ENCODE measurements around the gene SIGLEC1.
A peak's percentile ranks its signal among the peaks of the same experiment; 100 is the strongest.

SIGLEC1 gene

DNA sequence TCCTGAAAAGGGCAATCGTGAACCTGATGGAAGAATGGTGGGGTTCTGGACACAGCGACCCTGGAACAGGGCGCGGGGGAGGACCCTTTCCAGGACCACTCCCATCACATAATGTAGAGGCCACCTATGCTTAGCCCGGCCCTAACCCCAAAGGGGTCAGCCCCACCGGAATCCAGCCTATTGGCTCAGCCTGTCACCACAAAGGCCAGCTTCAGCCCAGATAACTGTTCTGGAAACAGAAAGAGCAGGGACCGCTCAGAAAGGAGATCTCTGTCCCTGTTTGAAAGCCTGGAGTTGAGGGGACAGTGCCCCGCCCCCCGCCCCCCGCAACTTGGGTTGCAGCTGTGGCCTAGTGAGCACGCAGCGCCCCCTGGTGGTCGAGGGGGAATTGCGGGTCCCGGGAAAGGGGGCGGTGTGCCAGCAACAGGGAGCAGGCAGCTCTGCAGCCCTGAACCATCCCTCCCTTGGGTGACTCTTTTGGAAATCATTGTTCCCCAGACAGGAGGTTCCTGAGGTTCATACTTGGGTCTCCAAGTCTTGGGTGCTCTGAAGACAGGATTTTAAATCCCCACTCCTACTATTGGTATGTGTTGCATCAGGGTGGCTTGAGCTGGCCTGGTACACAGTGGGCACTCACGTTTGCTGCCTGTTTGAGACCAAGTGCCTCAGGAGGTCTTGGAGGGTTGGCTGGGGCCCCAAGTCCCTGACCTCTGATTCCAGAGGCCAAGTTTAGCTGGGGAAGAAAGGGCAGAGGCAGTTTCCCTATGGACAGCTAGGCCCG lies 1.5 kb downstream of the SIGLEC1 start:
- WGBS (ENCODE audit: insufficient coverage, insufficient read length), result no CpG with 5 or more reads among the region's 18 CpGs
- DNase-seq (ENCODE audit: low read depth, low spot score), result peak; percentile 43

DNA sequence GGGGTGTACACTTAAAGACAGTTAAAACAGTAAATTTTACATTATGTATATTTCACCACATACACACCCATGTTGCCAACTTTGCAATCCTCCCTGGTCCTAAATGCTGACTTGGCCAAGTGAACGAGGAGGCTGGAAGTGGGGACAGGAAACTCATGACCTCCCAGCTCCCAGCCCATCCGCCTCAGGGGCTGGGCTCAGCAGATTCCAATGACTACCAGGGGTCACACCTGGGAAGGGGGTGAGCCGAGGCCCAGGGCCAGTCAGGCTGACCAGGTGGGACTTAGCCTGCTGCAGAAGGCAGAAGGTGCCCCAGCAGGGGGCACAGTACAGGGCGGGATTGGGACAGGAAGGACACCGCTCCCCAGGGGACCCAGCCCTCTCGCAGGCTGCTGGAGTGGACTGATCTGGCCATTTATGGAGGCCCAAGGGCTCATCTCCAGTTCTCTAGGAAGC lies 2.4 kb downstream of the SIGLEC1 start:
- H3K9me3 ChIP-seq (ENCODE audit: control insufficient read depth, insufficient read depth, low read length), result no peaks in the 10 kb centered on the region
- no peak overlapping the region for H3K4me3 ChIP-seq (ENCODE audit: low read length)
- no peak overlapping the region for H3K27ac ChIP-seq (ENCODE audit: low read length)
- no peaks in the 10 kb centered on the region for H3K36me3 ChIP-seq (ENCODE audit: control insufficient read depth, insufficient read depth, low read length)
- no peaks in the 10 kb centered on the region for H3K4me1 ChIP-seq (ENCODE audit: control insufficient read depth, insufficient read depth, low read length)
- no peak for DNase-seq (ENCODE audit: low read depth, low spot score)
- H3K27me3 ChIP-seq (ENCODE audit: control insufficient read depth, insufficient read depth, low read length), result no peaks in the 10 kb centered on the region
- WGBS (ENCODE audit: insufficient coverage, insufficient read length), result no CpG with 5 or more reads among the region's 6 CpGs

More for the DNA sequence above, 1.5 kb downstream of the SIGLEC1 start:
- no peak overlapping the region for H3K27ac ChIP-seq (ENCODE audit: low read length)
- no peaks in the 10 kb centered on the region for H3K9me3 ChIP-seq (ENCODE audit: control insufficient read depth, insufficient read depth, low read length)
- no peaks in the 10 kb centered on the region for H3K4me1 ChIP-seq (ENCODE audit: control insufficient read depth, insufficient read depth, low read length)
- H3K36me3 ChIP-seq (ENCODE audit: control insufficient read depth, insufficient read depth, low read length), result no peaks in the 10 kb centered on the region
- no peaks in the 10 kb centered on the region for H3K27me3 ChIP-seq (ENCODE audit: control insufficient read depth, insufficient read depth, low read length)
- no peak overlapping the region for H3K4me3 ChIP-seq (ENCODE audit: low read length)

DNA sequence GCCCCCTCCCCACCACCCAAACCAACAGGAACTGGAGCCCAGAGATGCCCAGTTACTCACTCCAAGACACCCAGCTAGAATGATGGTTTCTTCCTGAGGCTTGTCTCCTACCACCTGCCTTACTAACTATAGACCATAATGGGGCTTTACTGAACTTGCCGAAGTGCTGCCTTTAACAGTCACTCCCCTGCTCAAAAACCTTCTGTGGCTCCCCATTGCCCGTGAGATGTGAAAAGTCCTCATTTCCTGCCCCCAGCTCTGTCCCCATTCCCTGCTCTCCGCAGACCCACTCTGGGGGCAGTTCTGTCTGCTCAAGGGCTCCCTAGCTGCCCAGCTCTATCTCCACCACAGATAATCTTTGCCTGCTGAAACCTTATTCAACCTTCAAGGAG lies 4.9 kb downstream of the SIGLEC1 start:
- Histone ChIP-seq H3K9me3 (ENCODE audit: control insufficient read depth, insufficient read depth, low read length) (no peaks in the 10 kb centered on the region), H3K36me3 (ENCODE audit: control insufficient read depth, insufficient read depth, low read length) (no peaks in the 10 kb centered on the region)
- WGBS (ENCODE audit: insufficient coverage, insufficient read length), result no CpG with 5 or more reads among the region's 3 CpGs

DNA sequence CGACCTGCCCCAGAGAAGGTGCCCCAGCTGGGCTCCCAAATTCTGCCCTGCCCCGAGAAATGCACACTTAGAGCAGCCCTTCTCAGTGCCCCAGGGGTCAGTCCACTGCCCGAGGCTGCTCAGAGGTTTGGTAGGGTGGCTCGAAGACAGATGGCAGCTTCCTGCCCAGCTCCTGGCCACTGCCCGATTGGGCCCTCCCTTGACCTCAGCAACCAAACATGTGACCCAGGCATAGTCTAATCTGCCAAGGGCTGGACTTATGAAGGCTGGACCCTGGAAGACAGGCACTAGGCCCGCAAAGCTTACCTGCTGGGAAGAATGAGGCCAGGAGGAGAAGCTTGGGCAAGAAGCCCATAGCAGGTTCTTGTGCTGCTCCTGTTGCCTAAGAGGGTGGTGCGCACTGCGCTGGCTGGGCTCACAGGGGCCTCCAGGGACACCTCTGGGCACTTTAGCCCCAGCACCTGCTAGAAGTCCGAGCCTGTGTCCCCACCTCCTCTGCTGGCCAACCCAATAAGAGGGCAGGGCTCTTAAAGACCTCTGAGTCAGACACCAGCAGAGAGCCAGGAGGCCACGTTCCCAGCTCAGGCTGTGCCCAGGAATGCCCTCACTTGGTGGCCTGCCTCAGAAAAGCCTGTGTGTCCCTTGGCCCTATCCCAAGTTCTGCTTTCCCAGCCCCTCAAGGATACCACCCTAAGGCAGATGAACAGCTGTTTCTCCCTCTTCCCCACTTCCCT lies 5.5 kb downstream of the SIGLEC1 start:
- H3K4me1 ChIP-seq (ENCODE audit: control insufficient read depth, insufficient read depth, low read length), result no peaks in the 10 kb centered on the region
- no peaks in the 10 kb centered on the region for H3K9me3 ChIP-seq (ENCODE audit: control insufficient read depth, insufficient read depth, low read length)
- H3K27ac ChIP-seq (ENCODE audit: low read length), result no peak overlapping the region
- DNase-seq (ENCODE audit: low read depth, low spot score), result no peak
- no peaks in the 10 kb centered on the region for H3K27me3 ChIP-seq (ENCODE audit: control insufficient read depth, insufficient read depth, low read length)
- H3K4me3 ChIP-seq (ENCODE audit: low read length), result no peak overlapping the region
- no peaks in the 10 kb centered on the region for H3K36me3 ChIP-seq (ENCODE audit: control insufficient read depth, insufficient read depth, low read length)
- WGBS (ENCODE audit: insufficient coverage, insufficient read length), result no CpG with 5 or more reads among the region's 10 CpGs

More for the DNA sequence above, 4.9 kb downstream of the SIGLEC1 start:
- no peak for DNase-seq (ENCODE audit: low read depth, low spot score)
- Histone ChIP-seq H3K27ac (ENCODE audit: low read length) (no peak overlapping the region), H3K27me3 (ENCODE audit: control insufficient read depth, insufficient read depth, low read length) (no peaks in the 10 kb centered on the region), H3K4me1 (ENCODE audit: control insufficient read depth, insufficient read depth, low read length) (no peaks in the 10 kb centered on the region), H3K4me3 (ENCODE audit: low read length) (no peak overlapping the region)

DNA sequence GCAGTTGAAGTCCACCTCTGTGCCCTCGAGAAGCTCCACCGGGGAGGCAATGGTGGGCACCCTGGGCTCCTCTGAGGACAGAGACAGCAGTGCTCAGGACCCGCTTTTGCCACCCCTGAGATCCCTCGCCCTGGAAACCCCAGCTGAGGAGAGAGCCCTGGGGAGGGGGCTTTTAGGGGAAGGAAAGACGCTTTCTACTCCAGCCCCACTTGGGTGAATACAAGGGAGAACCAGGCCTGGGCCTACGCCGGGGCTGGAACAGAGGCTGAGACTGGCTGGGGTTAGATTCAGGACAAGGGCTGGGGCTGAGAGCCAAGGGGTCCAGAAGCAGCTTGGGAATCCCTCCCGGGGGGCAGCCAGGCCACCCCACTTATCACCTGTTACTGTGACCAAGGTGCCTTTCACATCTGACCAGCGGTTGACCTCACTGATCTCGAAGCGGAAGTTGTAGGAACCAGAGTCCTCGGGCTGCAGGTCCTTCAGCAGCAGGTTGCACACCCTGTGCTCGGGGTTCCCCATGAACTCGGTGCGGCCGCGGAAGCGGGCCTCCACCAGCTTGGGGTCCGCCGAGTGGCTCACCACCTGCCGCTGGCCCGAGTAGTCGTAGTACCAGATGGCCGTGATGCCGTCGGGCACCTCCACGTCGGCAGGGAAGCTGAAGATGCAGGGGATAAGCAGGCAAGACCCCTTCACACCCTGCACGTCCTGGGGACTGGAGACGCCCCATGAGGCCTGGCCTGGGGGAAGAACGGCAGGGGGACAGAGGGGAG lies 6.2 kb downstream of the SIGLEC1 start:
- H3K4me1 ChIP-seq (ENCODE audit: control insufficient read depth, insufficient read depth, low read length), result no peaks in the 10 kb centered on the region
- H3K9me3 ChIP-seq (ENCODE audit: control insufficient read depth, insufficient read depth, low read length), result no peaks in the 10 kb centered on the region
- no CpG with 5 or more reads among the region's 31 CpGs for WGBS (ENCODE audit: insufficient coverage, insufficient read length)
- no peak overlapping the region for H3K4me3 ChIP-seq (ENCODE audit: low read length)
- no peaks in the 10 kb centered on the region for H3K27me3 ChIP-seq (ENCODE audit: control insufficient read depth, insufficient read depth, low read length)
- no peaks in the 10 kb centered on the region for H3K36me3 ChIP-seq (ENCODE audit: control insufficient read depth, insufficient read depth, low read length)
- no peak for DNase-seq (ENCODE audit: low read depth, low spot score)
- no peak overlapping the region for H3K27ac ChIP-seq (ENCODE audit: low read length)

DNA sequence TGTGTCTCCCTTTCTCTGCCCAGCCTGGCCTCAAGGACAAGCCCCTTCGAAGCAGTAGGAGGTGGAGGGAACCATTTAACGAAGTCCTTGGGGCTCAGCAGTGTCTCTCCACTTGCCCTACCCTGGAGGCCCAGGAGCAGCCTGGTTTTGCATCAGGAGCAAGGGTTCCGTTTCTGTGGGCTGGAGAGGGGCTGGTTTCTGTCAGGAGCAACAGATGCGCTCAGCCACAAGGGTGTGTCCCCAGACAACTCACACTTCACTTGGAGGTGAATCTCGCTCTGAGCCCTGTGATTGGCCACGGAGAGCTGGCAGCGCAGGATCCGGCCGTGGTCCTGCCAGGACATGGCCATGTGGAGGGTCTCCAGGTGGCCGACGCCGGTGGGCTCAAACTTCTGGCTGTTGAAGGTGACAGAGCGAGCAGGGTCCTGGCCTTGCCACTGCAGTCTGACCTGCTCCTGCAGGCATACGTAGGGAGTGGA lies 6.9 kb downstream of the SIGLEC1 start:
- Histone ChIP-seq H3K4me1 (ENCODE audit: control insufficient read depth, insufficient read depth, low read length) (no peaks in the 10 kb centered on the region), H3K36me3 (ENCODE audit: control insufficient read depth, insufficient read depth, low read length) (no peaks in the 10 kb centered on the region), H3K9me3 (ENCODE audit: control insufficient read depth, insufficient read depth, low read length) (no peaks in the 10 kb centered on the region), H3K27ac (ENCODE audit: low read length) (no peak overlapping the region), H3K27me3 (ENCODE audit: control insufficient read depth, insufficient read depth, low read length) (no peaks in the 10 kb centered on the region), H3K4me3 (ENCODE audit: low read length) (no peak overlapping the region)
- no peak for DNase-seq (ENCODE audit: low read depth, low spot score)
- WGBS (ENCODE audit: insufficient coverage, insufficient read length), result no CpG with 5 or more reads among the region's 14 CpGs

DNA sequence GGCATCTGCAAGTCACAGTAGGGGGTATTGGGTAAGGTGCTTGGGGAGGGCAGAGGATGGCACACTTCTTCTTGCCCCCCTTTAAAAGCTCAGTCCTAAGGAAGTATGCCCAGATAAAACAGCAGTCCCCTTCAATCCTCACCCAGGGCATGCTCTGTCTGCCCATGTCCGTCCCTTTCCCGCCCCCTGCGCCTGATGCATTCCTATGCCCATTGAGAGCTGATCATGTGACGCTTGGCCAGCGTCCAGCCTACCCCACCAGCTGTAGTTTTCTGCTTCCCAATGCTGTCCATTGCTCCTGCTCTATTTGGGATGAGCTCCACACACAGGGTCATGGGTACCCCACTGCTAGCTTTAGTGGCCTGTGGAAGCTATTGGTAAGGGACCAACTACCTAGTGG lies 8.3 kb downstream of the SIGLEC1 start:
- no peaks in the 10 kb centered on the region for H3K4me1 ChIP-seq (ENCODE audit: control insufficient read depth, insufficient read depth, low read length)
- DNase-seq (ENCODE audit: low read depth, low spot score), result no peak
- no peaks in the 10 kb centered on the region for H3K9me3 ChIP-seq (ENCODE audit: control insufficient read depth, insufficient read depth, low read length)
- no peaks in the 10 kb centered on the region for H3K36me3 ChIP-seq (ENCODE audit: control insufficient read depth, insufficient read depth, low read length)
- no peak overlapping the region for H3K4me3 ChIP-seq (ENCODE audit: low read length)
- no peaks in the 10 kb centered on the region for H3K27me3 ChIP-seq (ENCODE audit: control insufficient read depth, insufficient read depth, low read length)
- no peak overlapping the region for H3K27ac ChIP-seq (ENCODE audit: low read length)
- WGBS (ENCODE audit: insufficient coverage, insufficient read length), result no CpG with 5 or more reads among the region's 5 CpGs

DNA sequence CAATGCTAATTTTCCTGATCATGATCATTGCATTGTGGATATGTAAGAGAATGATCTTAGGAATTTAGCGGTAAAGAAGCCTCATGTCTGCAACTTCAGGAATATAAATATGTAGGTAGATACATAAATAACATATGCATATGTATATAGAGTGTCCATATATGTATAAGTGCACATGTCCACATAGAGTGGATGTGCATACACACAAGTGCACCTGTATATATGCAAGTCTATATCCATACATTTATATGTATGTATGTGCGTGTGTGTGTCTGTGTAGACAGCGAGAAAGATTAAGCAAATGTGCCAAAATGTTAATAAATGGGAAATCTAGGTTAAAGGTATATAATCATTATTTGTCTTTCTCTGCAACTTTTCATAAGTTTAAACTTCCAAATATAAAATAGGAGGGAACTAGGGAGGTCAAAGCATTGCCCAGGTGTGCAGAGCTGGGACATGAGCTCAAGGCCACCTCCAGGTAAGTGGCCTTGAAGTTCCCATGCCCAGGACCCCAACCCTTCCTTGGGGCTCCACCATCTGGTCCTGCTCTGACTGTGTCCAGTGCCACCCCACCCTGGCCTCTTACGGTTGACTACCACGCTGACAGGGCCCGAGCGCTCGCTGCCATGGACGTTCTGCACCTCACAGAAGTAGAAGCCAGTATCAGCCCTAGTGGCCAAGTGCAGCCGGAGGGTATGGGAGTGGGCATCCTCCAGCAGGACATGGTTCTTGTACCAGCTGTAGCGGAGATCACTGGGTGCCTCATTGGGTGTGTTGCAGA lies 9.6 kb downstream of the SIGLEC1 start:
- DNase-seq (ENCODE audit: low read depth, low spot score), result no peak
- H3K36me3 ChIP-seq (ENCODE audit: control insufficient read depth, insufficient read depth, low read length), result no peaks in the 10 kb centered on the region
- no peak overlapping the region for H3K4me3 ChIP-seq (ENCODE audit: low read length)
- H3K27me3 ChIP-seq (ENCODE audit: control insufficient read depth, insufficient read depth, low read length), result no peaks in the 10 kb centered on the region
- WGBS (ENCODE audit: insufficient coverage, insufficient read length), result no CpG with 5 or more reads among the region's 11 CpGs
- no peak overlapping the region for H3K27ac ChIP-seq (ENCODE audit: low read length)
- H3K9me3 ChIP-seq (ENCODE audit: control insufficient read depth, insufficient read depth, low read length), result no peaks in the 10 kb centered on the region
- no peaks in the 10 kb centered on the region for H3K4me1 ChIP-seq (ENCODE audit: control insufficient read depth, insufficient read depth, low read length)

DNA sequence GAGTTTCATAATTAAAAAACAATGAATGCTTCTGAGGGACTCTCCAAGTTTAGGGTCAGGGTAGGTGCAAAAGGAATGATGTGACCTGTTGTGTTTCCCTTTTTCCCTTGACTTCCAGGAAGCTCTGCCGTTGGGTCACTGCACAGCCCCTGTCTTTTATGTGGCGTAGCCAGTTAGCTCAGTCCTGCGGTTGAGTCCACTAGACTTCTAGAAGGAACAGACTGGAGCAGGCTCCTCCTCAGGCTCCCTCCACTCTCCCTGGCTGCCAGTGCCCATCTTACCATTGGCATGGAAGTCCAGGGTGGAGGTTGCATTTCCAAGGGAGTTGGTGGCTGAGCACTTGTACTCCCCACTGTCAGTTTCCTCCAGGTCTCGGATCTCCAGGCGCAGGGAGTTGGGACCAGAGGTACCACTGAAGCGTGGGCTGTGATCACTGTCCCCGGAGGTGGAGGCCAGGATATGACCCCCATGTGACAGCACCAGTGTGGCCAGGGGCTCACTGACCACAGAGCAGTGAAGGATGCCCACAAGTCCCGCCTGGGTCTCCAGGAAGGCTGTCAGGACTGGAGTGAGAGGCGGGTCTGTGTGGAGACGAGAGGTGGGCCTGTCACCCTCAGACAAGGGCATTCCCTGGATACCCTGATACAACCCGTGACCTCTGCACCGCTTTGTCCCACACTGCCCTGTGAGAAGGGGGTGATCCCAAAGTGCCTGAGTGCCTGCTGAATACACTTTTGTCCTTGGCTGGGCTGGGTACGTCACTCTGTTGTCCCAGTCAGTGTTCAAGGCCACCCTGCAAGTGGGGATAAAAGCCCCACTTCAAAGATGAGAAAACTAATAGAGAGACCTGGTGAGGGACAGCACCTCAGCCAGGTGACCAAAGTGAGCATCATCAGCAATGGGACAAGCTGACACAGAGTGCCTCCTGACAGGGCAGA lies 11.1 kb downstream of the SIGLEC1 start:
- Histone ChIP-seq H3K4me1 (ENCODE audit: control insufficient read depth, insufficient read depth, low read length) (no peaks in the 10 kb centered on the region), H3K36me3 (ENCODE audit: control insufficient read depth, insufficient read depth, low read length) (no peaks in the 10 kb centered on the region), H3K4me3 (ENCODE audit: low read length) (no peak overlapping the region), H3K27ac (ENCODE audit: low read length) (no peak overlapping the region), H3K9me3 (ENCODE audit: control insufficient read depth, insufficient read depth, low read length) (no peaks in the 10 kb centered on the region), H3K27me3 (ENCODE audit: control insufficient read depth, insufficient read depth, low read length) (no peaks in the 10 kb centered on the region)
- no CpG with 5 or more reads among the region's 13 CpGs for WGBS (ENCODE audit: insufficient coverage, insufficient read length)
- DNase-seq (ENCODE audit: low read depth, low spot score), result no peak

Measured in iPS DF 6.9 (cell line).